H9 (cell line): ENCODE data around the gene GALNT12. TPM values are rescaled to one million over a fixed set of nuclear protein-coding genes. Genes with fewer than 3 reads are reported as not detected.

Experiments
- DNase-seq: peaks from one replicate; pipeline ENCODE4 v3.0.0-alpha.2; 2017
- H2AFZ ChIP-seq: one replicate; pipeline ENCODE4 v1.6.1; 2013; ENCODE audit warnings: mild to moderate bottlenecking, low read length, control low read depth, moderate library complexity
- H2AK5ac ChIP-seq: 2 replicates; pipeline ENCODE4 v1.6.1; 2013; ENCODE audit warnings: low read length, control low read depth, mixed read lengths; ENCODE audit not compliant: insufficient read length
- H2BK120ac ChIP-seq: one replicate; pipeline ENCODE4 v1.6.1; 2013; ENCODE audit warnings: low read depth, mild to moderate bottlenecking, low read length, control low read depth, inconsistent platforms; ENCODE audit not compliant: poor library complexity, severe bottlenecking
- H2BK12ac ChIP-seq: 2 replicates; pipeline ENCODE4 v1.6.1; 2013; ENCODE audit warnings: low read length, control low read depth, mixed read lengths, low read depth; ENCODE audit not compliant: insufficient read length
- H2BK15ac ChIP-seq: 2 replicates; pipeline ENCODE4 v1.6.1; 2013; ENCODE audit warnings: low read depth, low read length, control low read depth
- H2BK20ac ChIP-seq: one replicate; pipeline ENCODE4 v1.6.1; 2013; ENCODE audit warnings: low read depth, mild to moderate bottlenecking, low read length, control low read depth, inconsistent platforms; ENCODE audit not compliant: poor library complexity, severe bottlenecking
- H2BK5ac ChIP-seq: 2 replicates; pipeline ENCODE4 v1.6.1; 2013; ENCODE audit warnings: low read length, control low read depth, mixed read lengths; ENCODE audit not compliant: insufficient read length
- H3K14ac ChIP-seq: 2 replicates; pipeline ENCODE4 v1.6.1; 2013; ENCODE audit warnings: low read length, control low read depth; ENCODE audit not compliant: insufficient read depth
- H3K18ac ChIP-seq: 2 replicates; pipeline ENCODE4 v1.6.1; 2013; ENCODE audit warnings: low read depth, mild to moderate bottlenecking, mixed read lengths, low read length, control low read depth; ENCODE audit not compliant: insufficient read length
- H3K23ac ChIP-seq: 2 replicates; pipeline ENCODE4 v1.6.1; 2013; ENCODE audit warnings: low read length, control low read depth, mixed read lengths, low read depth; ENCODE audit not compliant: insufficient read length
- H3K23me2 ChIP-seq: 2 replicates; pipeline ENCODE4 v1.6.1; 2013; ENCODE audit warnings: low read depth, mild to moderate bottlenecking, mixed read lengths, low read length, control low read depth; ENCODE audit not compliant: insufficient read length, poor library complexity, severe bottlenecking
- H3K27ac ChIP-seq: 2 replicates; pipeline ENCODE4 v1.5.1; 2013; ENCODE audit warnings: low read length, control low read depth, mixed read lengths, low read depth; ENCODE audit not compliant: insufficient read length
- H3K27me3 ChIP-seq: 2 replicates; pipeline ENCODE4 v1.6.1; 2013; ENCODE audit warnings: low read length, control low read depth, inconsistent platforms; ENCODE audit not compliant: insufficient read depth
- H3K4ac ChIP-seq: 2 replicates; pipeline ENCODE4 v1.6.1; 2013; ENCODE audit warnings: low read depth, mild to moderate bottlenecking, control low read depth, inconsistent platforms, low read length, moderate library complexity
- H3K4me1 ChIP-seq: 2 replicates; pipeline ENCODE4 v1.6.1; 2013; ENCODE audit warnings: low read length, control low read depth, inconsistent platforms; ENCODE audit not compliant: insufficient read depth
- H3K4me2 ChIP-seq: 2 replicates; pipeline ENCODE4 v1.6.1; 2013; ENCODE audit warnings: low read length, control low read depth, mixed read lengths; ENCODE audit not compliant: insufficient read length, insufficient read depth
- H3K56ac ChIP-seq: 2 replicates; pipeline ENCODE4 v1.6.1; 2013; ENCODE audit warnings: low read depth, mild to moderate bottlenecking, mixed read lengths, low read length, control low read depth; ENCODE audit not compliant: insufficient read length
- H3K79me1 ChIP-seq: 2 replicates; pipeline ENCODE4 v1.6.1; 2013; ENCODE audit warnings: low read depth, mild to moderate bottlenecking, moderate library complexity, low read length, control low read depth, inconsistent platforms; ENCODE audit not compliant: insufficient read depth, poor library complexity, severe bottlenecking
- H3K79me2 ChIP-seq: 2 replicates; pipeline ENCODE4 v1.6.1; 2013; ENCODE audit warnings: low read length, control low read depth, inconsistent platforms; ENCODE audit not compliant: insufficient read depth
- H3K9ac ChIP-seq: 2 replicates; pipeline ENCODE4 v1.6.1; 2013; ENCODE audit warnings: low read length, control low read depth, mixed read lengths; ENCODE audit not compliant: insufficient read length; ENCODE audit errors: extremely low read depth
- H3K9me3 ChIP-seq: one replicate; pipeline ENCODE4 v1.6.1; 2013; ENCODE audit warnings: low read depth, low read length, inconsistent platforms; ENCODE audit not compliant: control insufficient read depth
- H3T11ph ChIP-seq: one replicate; pipeline ENCODE4 v1.6.1; 2013; ENCODE audit warnings: mild to moderate bottlenecking, low read length, control low read depth, inconsistent platforms
- H4K20me1 ChIP-seq: one replicate; pipeline ENCODE4 v1.6.1; 2013; ENCODE audit not compliant: control insufficient read depth, insufficient read length, insufficient read depth
- H4K5ac ChIP-seq: 2 replicates; pipeline ENCODE4 v1.6.1; 2013; ENCODE audit warnings: low read depth, mild to moderate bottlenecking, mixed read lengths, low read length, control low read depth; ENCODE audit not compliant: insufficient read length
- H4K8ac ChIP-seq: replicated peaks from 2 replicates; pipeline ENCODE4 v1.6.1; 2013; ENCODE audit warnings: low read length, control low read depth, mixed read lengths, low read depth; ENCODE audit not compliant: insufficient read length
- H4K91ac ChIP-seq: 2 replicates; pipeline ENCODE4 v1.6.1; 2013; ENCODE audit warnings: low read depth, mild to moderate bottlenecking, moderate library complexity, mixed read lengths, low read length, control low read depth; ENCODE audit not compliant: insufficient read length
- H3K27ac Mint-ChIP-seq, 3 experiments: 2 replicates in 2 of 3; 3 replicates in 1 of 3; pipeline ENCODE4 v1.8.0; 2020 to 2021; ENCODE audit warnings: mixed read lengths in 3 of 3, mild to moderate bottlenecking in 1 of 3, moderate library complexity in 1 of 3
- H3K27me3 Mint-ChIP-seq: 2 replicates; pipeline ENCODE4 v1.8.0; 2021; ENCODE audit warnings: low read depth, mild to moderate bottlenecking, moderate library complexity, mixed read lengths
- H3K36me3 Mint-ChIP-seq, 3 experiments: 2 replicates in 2 of 3; 3 replicates in 1 of 3; pipeline ENCODE4 v1.8.0; 2020 to 2021; ENCODE audit warnings: low read depth in 3 of 3, mixed read lengths in 3 of 3; ENCODE audit not compliant: insufficient read depth in 1 of 3
- H3K4me1 Mint-ChIP-seq, 2 experiments: 2 replicates each; pipeline ENCODE4 v1.8.0; 2020; ENCODE audit warnings: mixed read lengths in 2 of 2
- H3K4me3 Mint-ChIP-seq, 2 experiments: 2 replicates in 1 of 2; 3 replicates in 1 of 2; pipeline ENCODE4 v1.8.0; 2020 to 2021; ENCODE audit warnings: mild to moderate bottlenecking in 2 of 2, mixed read lengths in 2 of 2, moderate library complexity in 1 of 2
- H3K9me3 Mint-ChIP-seq, 2 experiments: 2 replicates in 1 of 2; 3 replicates in 1 of 2; pipeline ENCODE4 v1.8.0; 2020; ENCODE audit warnings: mild to moderate bottlenecking in 2 of 2, mixed read lengths in 2 of 2, moderate library complexity in 1 of 2
- CTCF ChIP-seq: fragments of 200-600 bp; sonication (generic); conservative IDR thresholded peaks from 3 replicates; pipeline ENCODE4 v1.8.0; 2021; ENCODE audit warnings: antibody characterized with exemption, mild to moderate bottlenecking
- WGBS: extraction: QIAGEN DNeasy Blood & Tissue Kit; methylation state at CpG from one replicate; pipeline ENCODE4 v1.1.7; 2013; ENCODE audit warnings: missing lambda C conversion rate, low lambda C conversion rate, mixed read lengths; ENCODE audit not compliant: insufficient read length; ENCODE audit errors: extremely low coverage; 5-methylcytosine and 5-hydroxymethylcytosine counted together
- total RNA-seq: library from RNA; stranded (reverse); gene quantifications from 2 replicates; pipeline ENCODE4 v1.2.1, GENCODE V29; 2021

Gene GALNT12
- total RNA-seq, 1 experiment from 2014 or later = 18.0 TPM

DNA sequence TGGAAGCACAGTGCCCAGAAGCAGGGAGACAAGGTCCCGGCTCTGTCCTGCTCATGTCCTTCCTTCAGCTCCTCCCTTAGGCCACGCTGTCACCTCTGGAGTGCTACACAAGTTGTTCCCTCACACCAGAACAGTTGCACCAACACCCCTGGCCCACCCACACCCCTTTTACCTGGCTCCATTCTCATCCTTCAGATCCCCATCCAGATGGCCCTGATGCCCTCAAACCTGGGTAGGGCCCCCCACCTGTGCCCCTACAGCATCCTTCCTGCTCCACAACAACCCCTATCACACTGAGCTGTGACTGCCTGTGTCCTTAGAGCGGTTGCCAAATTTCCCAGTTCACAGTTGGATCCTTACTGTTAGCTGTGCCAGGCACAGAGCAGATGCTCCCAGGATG, 40.3 kb upstream of the GALNT12 start:
- no peaks in the 10 kb centered on the region for H4K20me1 ChIP-seq
- H3K14ac ChIP-seq = no peak overlapping the region
- H2AK5ac ChIP-seq = no peak overlapping the region
- no peaks in the 10 kb centered on the region for H3K79me1 ChIP-seq
- H3K27me3 Mint-ChIP-seq = no peaks in the 10 kb centered on the region
- H3T11ph ChIP-seq = no peak overlapping the region
- H2BK15ac ChIP-seq = no peak overlapping the region
- H3K27me3 ChIP-seq = no peaks in the 10 kb centered on the region
- no peaks in the 10 kb centered on the region for H3K23me2 ChIP-seq
- WGBS = no CpG with 5 or more reads among the region's 3 CpGs
- H3K56ac ChIP-seq = no peak overlapping the region
- TF ChIP-seq CTCF = no peak
- no peak overlapping the region for H3K18ac ChIP-seq
- H3K36me3 Mint-ChIP-seq = peaks cover 19 to 68% (median 65%) of the 10 kb centered on the region in 3 experiments
- no peak overlapping the region for H4K5ac ChIP-seq
- no peaks in the 10 kb centered on the region for H3K79me2 ChIP-seq
- H2AFZ ChIP-seq = no peak overlapping the region
- no peaks in the 10 kb centered on the region for H3K4me1 Mint-ChIP-seq
- no peak overlapping the region for H3K4ac ChIP-seq
- H3K4me1 ChIP-seq = no peaks in the 10 kb centered on the region
- H3K4me3 Mint-ChIP-seq = no peak overlapping the region
- no peak overlapping the region for H3K23ac ChIP-seq
- H3K27ac ChIP-seq = no peak overlapping the region
- H2BK20ac ChIP-seq = no peak overlapping the region
- no peaks in the 10 kb centered on the region for H3K9me3 ChIP-seq
- no peak overlapping the region for H2BK120ac ChIP-seq
- H3K4me2 ChIP-seq = no peak overlapping the region
- H3K9me3 Mint-ChIP-seq = no peaks in the 10 kb centered on the region; a peak in 1 of 5 replicates
- H2BK12ac ChIP-seq = no peak overlapping the region
- no peak for DNase-seq
- H3K27ac Mint-ChIP-seq = no peak overlapping the region; a peak in 1 of 7 replicates
- no peak overlapping the region for H3K9ac ChIP-seq
- H2BK5ac ChIP-seq = no peak overlapping the region
- H4K91ac ChIP-seq = no peak overlapping the region
- H4K8ac ChIP-seq = no peak overlapping the region
